Measurements from ENCODE around the gene NOTCH2.

GRCh38 chr1:119974013-119974412, 95.4 kb downstream of the NOTCH2 start:
- no peak for TF ChIP-seq CTCF (IDR thresholded peaks at IDR 0.05)
- no peak for TF ChIP-seq POLR2A (IDR thresholded peaks at IDR 0.05)
